Measurements from ENCODE around the gene IQCB1.
"Not testable (repeated sequence)": the region's sequence is repeated elsewhere in the genome, so short reads cannot be mapped to it uniquely, and the experiment has no call there.

Gene IQCB1

GRCh38 chr3:121817753-121818152, 17.1 kb downstream of the IQCB1 start:
- no peak for DNase-seq (ENCODE audit: low read depth in 2 of 2, low spot score in 1 of 2)

GRCh38 chr3:121809249-121809648, 25.6 kb downstream of the IQCB1 start:
- DNase-seq (ENCODE audit: low read depth in 2 of 2, low spot score in 1 of 2) = no peak

DNA sequence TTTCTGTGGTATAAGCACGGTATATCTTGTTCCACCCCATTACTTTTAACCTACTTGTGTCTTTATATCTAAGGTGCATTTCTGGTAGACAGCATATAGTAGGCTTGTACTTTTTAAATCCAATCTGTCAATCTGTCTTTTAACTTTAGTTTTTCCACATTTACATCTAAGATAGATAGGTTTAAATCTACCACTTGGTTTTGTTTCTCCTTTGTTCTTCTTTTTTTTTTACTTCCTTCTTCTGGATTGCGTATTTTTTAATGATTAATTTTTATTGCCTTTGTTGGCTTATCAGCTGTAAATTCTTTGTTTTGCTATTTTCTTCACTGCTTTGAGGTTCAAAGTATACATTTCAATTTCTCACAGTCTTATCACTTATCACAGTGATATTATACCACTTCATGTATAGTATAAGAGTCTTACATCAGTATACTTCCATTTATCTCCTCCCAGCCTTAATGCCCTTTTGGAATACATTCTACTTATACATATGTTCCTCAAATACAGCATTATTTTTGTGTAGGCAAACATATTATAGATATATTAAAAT, 31.0 kb downstream of the IQCB1 start:
- no peak for DNase-seq (ENCODE audit: low read depth in 2 of 2, low spot score in 1 of 2)

- DNase-seq (ENCODE audit: low read depth in 2 of 2, low spot score in 1 of 2) = no peak
These were observed 34.0 kb downstream of the IQCB1 start for GRCh38 chr3:121800906-121801305.

- no peak for DNase-seq (ENCODE audit: low read depth in 2 of 2, low spot score in 1 of 2)
These were observed 37.9 kb downstream of the IQCB1 start for GRCh38 chr3:121796970-121797369.

GRCh38 chr3:121794264-121794983, 40.4 kb downstream of the IQCB1 start:
- DNase-seq (ENCODE audit: low read depth in 2 of 2, low spot score in 1 of 2) = no peak

GRCh38 chr3:121793078-121793477, 41.8 kb downstream of the IQCB1 start:
- DNase-seq (ENCODE audit: low read depth in 2 of 2, low spot score in 1 of 2) = no peak

- DNase-seq (ENCODE audit: low read depth in 2 of 2, low spot score in 1 of 2) = no peak
These were observed 48.4 kb downstream of the IQCB1 start for GRCh38 chr3:121786485-121786884.

- not testable (repeated sequence) for DNase-seq (ENCODE audit: low read depth in 2 of 2, low spot score in 1 of 2)
These were observed 52.1 kb downstream of the IQCB1 start for GRCh38 chr3:121782784-121783183.

- no peak for DNase-seq (ENCODE audit: low read depth in 2 of 2, low spot score in 1 of 2)
These were observed 53.2 kb downstream of the IQCB1 start for GRCh38 chr3:121781611-121782010.

DNA sequence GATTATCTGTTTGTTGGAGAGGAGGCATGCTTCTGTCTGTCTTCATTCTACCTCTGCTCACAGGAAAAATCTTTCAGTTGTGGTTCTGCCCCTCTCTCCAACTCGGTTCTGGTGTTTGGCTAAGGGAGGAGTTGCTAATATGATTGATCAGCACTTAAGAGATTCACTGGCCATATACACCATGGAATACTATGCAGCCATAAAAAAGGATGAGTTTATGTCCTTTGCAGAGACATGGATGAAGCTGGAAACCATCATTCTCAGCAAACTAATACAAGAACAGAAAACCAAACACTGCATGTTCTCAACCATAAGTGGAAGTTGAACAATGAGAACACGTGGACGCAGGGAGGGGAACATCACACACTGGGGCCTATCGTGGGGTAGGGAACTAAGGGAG, 59.8 kb downstream of the IQCB1 start:
- DNase-seq (ENCODE audit: low read depth in 2 of 2, low spot score in 1 of 2) = not testable (repeated sequence)

DNA sequence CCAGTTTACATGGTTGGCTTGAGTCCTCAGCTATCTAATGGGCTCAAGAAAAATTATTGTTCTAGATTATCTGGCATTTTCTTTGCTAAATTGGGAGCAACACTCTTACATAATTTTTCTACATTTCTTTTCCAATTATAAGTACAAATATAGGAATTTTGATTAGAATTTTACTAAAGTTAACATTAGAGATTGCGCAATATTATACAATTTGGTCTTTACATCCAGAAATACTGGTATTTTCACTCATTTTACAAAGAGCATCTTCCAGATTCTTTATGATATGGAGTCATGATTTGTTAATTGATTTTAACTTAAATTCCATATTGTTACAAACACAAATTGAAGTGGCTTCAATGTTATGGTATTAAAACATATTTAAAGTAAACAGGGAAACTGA, 65.6 kb downstream of the IQCB1 start:
- DNase-seq (ENCODE audit: low read depth in 2 of 2, low spot score in 1 of 2) = no peak

DNA sequence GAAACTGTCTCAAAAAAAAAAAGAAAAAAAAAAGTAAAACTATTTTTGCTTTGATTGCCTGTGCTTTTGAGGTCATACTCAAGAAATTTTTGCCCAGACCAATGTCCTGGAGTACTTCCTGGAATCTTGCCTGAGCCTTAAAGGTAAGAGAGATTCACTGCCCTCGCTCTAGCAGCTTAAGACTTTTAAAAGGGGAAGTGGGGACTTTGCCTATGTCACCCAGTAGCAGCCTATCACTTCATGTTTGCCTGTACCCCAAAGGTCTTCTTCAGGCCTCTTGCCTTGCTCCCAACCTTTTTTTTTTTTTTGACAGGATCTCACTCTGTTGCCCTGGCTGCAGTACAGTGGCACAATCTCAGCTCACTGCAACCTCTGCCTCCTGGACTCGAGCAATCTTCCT, 66.4 kb downstream of the IQCB1 start:
- no peak for DNase-seq (ENCODE audit: low read depth in 2 of 2, low spot score in 1 of 2)

GRCh38 chr3:121759541-121760202, 75.2 kb downstream of the IQCB1 start:
- no peak for DNase-seq (ENCODE audit: low read depth in 2 of 2, low spot score in 1 of 2)

GRCh38 chr3:121758727-121759450, 76.0 kb downstream of the IQCB1 start:
- DNase-seq (ENCODE audit: low read depth in 2 of 2, low spot score in 1 of 2) = no peak

- DNase-seq (ENCODE audit: low read depth in 2 of 2, low spot score in 1 of 2) = no peak
These were observed 76.9 kb downstream of the IQCB1 start for GRCh38 chr3:121757812-121758545.

DNA sequence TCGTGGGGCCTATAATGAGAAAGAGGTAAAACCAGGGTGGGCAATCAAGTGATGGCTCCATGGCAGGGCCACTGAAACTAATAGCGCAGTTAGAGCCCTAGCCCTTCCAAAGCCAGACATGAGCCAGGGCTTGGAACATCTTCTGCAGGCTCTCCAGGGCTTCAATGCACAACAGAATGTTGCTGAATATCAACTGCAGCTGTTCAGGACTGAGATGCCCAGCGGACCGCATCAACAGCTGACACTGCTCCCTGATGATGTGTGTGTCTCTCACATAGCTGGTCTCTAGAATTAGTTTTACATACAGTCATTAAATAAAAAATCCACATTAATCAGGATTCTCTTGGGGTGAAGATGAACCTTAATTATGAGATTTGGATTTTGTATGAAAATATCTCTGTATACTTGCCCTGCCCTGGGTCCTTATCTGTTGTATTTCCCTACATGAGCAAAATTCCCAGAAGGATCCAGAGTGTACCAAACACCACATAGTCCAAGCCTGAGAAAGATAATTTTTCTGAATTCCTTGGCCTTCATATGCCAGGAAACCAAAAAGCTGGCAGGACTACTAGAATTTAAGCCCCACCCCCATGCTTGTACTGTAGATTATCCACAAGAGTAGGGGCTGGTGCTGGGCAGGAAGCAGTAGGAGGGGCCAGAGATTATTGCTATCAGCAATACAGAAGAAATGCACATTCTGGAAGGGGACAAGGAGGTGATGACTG, 77.6 kb downstream of the IQCB1 start:
- no peak for DNase-seq (ENCODE audit: low read depth in 2 of 2, low spot score in 1 of 2)

DNA sequence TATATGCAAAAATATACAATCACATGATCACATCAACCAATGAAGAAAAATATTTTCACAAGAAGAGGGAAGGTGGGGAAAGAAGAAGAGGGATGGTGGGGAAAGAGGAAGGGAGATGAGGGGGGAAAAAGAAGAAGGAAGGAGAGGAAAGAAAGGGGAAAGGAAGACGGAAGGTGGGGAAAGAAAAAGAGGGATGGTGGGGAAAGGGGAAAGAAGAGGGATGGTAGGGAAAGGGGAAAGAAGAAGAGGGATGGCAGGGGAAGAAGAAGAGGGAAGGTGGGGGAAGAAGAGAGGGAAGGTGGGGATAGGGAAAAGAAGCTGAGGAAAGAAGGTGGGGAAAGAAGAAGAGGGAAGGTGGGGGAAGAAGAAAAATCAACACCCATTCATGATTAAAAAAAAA, 82.1 kb downstream of the IQCB1 start:
- no peak for DNase-seq (ENCODE audit: low read depth in 2 of 2, low spot score in 1 of 2)

DNA sequence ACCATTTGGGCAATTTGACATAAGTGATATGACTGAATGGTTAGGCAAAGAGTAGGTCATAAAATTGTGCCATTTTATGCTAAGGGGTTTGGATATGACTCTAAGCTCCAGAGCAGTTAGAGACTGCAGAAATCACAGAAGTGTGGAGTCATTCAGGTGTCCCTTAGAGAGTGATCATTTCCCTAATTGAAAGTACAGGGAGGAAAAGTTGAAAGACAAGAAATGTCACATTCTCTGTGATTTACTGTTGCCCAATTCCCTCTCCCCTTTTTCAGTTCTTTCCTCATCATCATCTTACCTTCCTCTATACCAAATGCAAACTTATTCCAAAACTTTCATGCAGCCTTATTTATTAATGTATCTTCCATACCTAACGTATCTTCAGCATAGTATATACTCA, 82.6 kb downstream of the IQCB1 start:
- DNase-seq (ENCODE audit: low read depth in 2 of 2, low spot score in 1 of 2) = no peak

DNA sequence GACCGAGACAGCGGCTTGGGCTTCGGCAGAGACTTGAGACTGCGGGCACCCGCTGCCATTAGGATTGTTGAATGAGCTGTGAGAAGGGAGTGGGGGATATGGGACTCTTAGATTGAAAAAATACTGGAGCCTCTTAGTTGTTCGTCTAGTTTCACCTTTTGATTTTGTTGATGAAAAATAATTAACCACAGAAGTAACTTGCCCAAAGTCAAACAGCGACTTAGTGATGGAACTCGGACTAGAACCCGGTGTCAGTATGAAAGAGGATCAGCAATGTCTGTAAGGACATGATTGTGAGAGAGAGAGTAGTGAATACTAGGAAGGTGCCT, 84.8 kb downstream of the IQCB1 start:
- DNase-seq (ENCODE audit: low read depth in 2 of 2, low spot score in 1 of 2) = no peak

Data from stimulated activated CD8-positive, alpha-beta memory T cell treated with anti-CD3 and anti-CD28 coated beads, Interleukin-4, amount 100 ng/mL, for 4 hours (primary cell).